WTC11 (cell line): ENCODE measurements around the gene ABLIM3. TPM values are rescaled to one million over a fixed set of nuclear protein-coding genes. Genes with fewer than 3 reads are reported as not detected.
A peak's percentile ranks its signal among the peaks of the same experiment; 100 is the strongest.

Experiments used
- ATAC-seq: fragments of 200-7000 bp; cut with Tn5 transposase; 2 replicates; pipeline ENCODE4 v1.10.0; 2021; ENCODE audit warnings: mild to moderate bottlenecking, moderate library complexity
- CTCF ChIA-PET: fragments of 300-600 bp; sonication (Branson Sonifier 250); formaldehyde crosslinking; loops from one replicate; lab custom pipeline; 2021; ENCODE audit warnings: antibody characterized with exemption; lab: Charles Lee
- POLR2A ChIA-PET: fragments of 350-600 bp; sonication (Branson Sonifier 250); formaldehyde crosslinking; loops from one replicate; lab custom pipeline; 2021; ENCODE audit warnings: antibody characterized with exemption; lab: Charles Lee
- DNase-seq: peaks from one replicate; pipeline ENCODE4 v3.0.0; 2021; ENCODE audit warnings: low spot score
- H3K27ac Mint-ChIP-seq: 2 replicates; pipeline ENCODE4 v1.8.0; 2021; ENCODE audit warnings: mixed read lengths
- H3K27me3 Mint-ChIP-seq: 2 replicates; pipeline ENCODE4 v1.8.0; 2021; ENCODE audit warnings: low read depth, mild to moderate bottlenecking, moderate library complexity, mixed read lengths
- H3K36me3 Mint-ChIP-seq: 2 replicates; pipeline ENCODE4 v1.8.0; 2021; ENCODE audit warnings: mixed read lengths
- H3K4me1 Mint-ChIP-seq: 2 replicates; pipeline ENCODE4 v1.8.0; 2022; ENCODE audit warnings: mixed read lengths
- H3K4me3 Mint-ChIP-seq: 2 replicates; pipeline ENCODE4 v1.8.0; 2021; ENCODE audit warnings: mild to moderate bottlenecking, moderate library complexity, mixed read lengths
- H3K9me3 Mint-ChIP-seq: 2 replicates; pipeline ENCODE4 v1.8.0; 2021; ENCODE audit warnings: mixed read lengths
- ELF4 ChIP-seq: sonication (generic); formaldehyde crosslinking; IDR thresholded peaks from 2 replicates; pipeline ENCODE4 v1.8.1; 2022; ENCODE audit warnings: low read depth, mild to moderate bottlenecking, moderate library complexity, missing genetic modification reagents
- EMX1 ChIP-seq: fragments of 250-450 bp; sonication (Bioruptor Pico); IDR thresholded peaks from 2 replicates; pipeline ENCODE4 v1.8.0; 2021; ENCODE audit warnings: mild to moderate bottlenecking
- ETV6 ChIP-seq: sonication (generic); formaldehyde crosslinking; IDR thresholded peaks from 2 replicates; pipeline ENCODE4 v1.8.1; 2022; ENCODE audit warnings: mild to moderate bottlenecking, missing genetic modification reagents
- FOXP1 ChIP-seq: sonication (generic); formaldehyde crosslinking; IDR thresholded peaks from 2 replicates; pipeline ENCODE4 v1.8.0; 2022; ENCODE audit warnings: missing genetic modification reagents, mild to moderate bottlenecking, moderate library complexity, borderline replicate concordance
- MYBL2 ChIP-seq: sonication (generic); formaldehyde crosslinking; IDR thresholded peaks from 2 replicates; pipeline ENCODE4 v1.8.1; 2023; ENCODE audit warnings: mild to moderate bottlenecking, moderate library complexity, missing genetic modification reagents
- NFATC4 ChIP-seq: fragments of 250-450 bp; sonication (Bioruptor Pico); IDR thresholded peaks from 2 replicates; pipeline ENCODE4 v1.9.0; 2021; ENCODE audit warnings: mild to moderate bottlenecking
- NFYB ChIP-seq: sonication (generic); formaldehyde crosslinking; conservative IDR thresholded peaks from 2 replicates; pipeline ENCODE4 v1.8.0; 2022; ENCODE audit warnings: low read depth, missing genetic modification reagents
- NR3C1 ChIP-seq: sonication (generic); formaldehyde crosslinking; conservative IDR thresholded peaks from 2 replicates; pipeline ENCODE4 v1.8.1; 2023; ENCODE audit warnings: low read depth, mild to moderate bottlenecking, missing genetic modification reagents
- PRRX2 ChIP-seq: fragments of 250-450 bp; sonication (Bioruptor Pico); IDR thresholded peaks from 2 replicates; pipeline ENCODE4 v1.8.0; 2021; ENCODE audit warnings: mild to moderate bottlenecking
- SMAD4 ChIP-seq: sonication (generic); formaldehyde crosslinking; IDR thresholded peaks from 2 replicates; pipeline ENCODE4 v1.8.0; 2022; ENCODE audit warnings: mild to moderate bottlenecking, missing genetic modification reagents
- TEAD1 ChIP-seq: sonication (generic); formaldehyde crosslinking; IDR thresholded peaks from 2 replicates; pipeline ENCODE4 v1.8.0; 2022; ENCODE audit warnings: mild to moderate bottlenecking, missing genetic modification reagents
- TEAD4 ChIP-seq: sonication (generic); formaldehyde crosslinking; IDR thresholded peaks from 2 replicates; pipeline ENCODE4 v1.8.0; 2022; ENCODE audit warnings: mild to moderate bottlenecking, missing genetic modification reagents
- ZNF121 ChIP-seq: sonication (generic); formaldehyde crosslinking; IDR thresholded peaks from 2 replicates; pipeline ENCODE4 v1.8.0; 2023; ENCODE audit warnings: missing genetic modification reagents
- ZNF263 ChIP-seq: sonication (generic); formaldehyde crosslinking; IDR thresholded peaks from 2 replicates; pipeline ENCODE4 v1.8.1; 2022; ENCODE audit warnings: low read depth, mild to moderate bottlenecking, moderate library complexity, missing genetic modification reagents
- ZNF317 ChIP-seq: sonication (generic); formaldehyde crosslinking; IDR thresholded peaks from 2 replicates; pipeline ENCODE4 v1.8.1; 2023; ENCODE audit warnings: low read depth, mild to moderate bottlenecking, moderate library complexity, missing genetic modification reagents, borderline replicate concordance
- ZNF396 ChIP-seq: fragments of 250-450 bp; sonication (Bioruptor Pico); IDR thresholded peaks from 2 replicates; pipeline ENCODE4 v1.8.0; 2021; ENCODE audit warnings: mild to moderate bottlenecking, moderate library complexity, borderline replicate concordance
- ZNF423 ChIP-seq: fragments of 250-450 bp; sonication (Bioruptor Pico); IDR thresholded peaks from 2 replicates; pipeline ENCODE4 v2.1.2; 2022; ENCODE audit warnings: mild to moderate bottlenecking, moderate library complexity
- total RNA-seq: library from RNA; stranded (reverse); gene quantifications from 3 replicates; pipeline ENCODE4 v1.2.3, GENCODE V29; 2021
- TF ChIP-seq, protein P1 (sequence below): sonication (generic); formaldehyde crosslinking; IDR thresholded peaks from 2 replicates; pipeline ENCODE4 v1.8.1; 2022; ENCODE audit warnings: low read depth, missing genetic modification reagents, borderline replicate concordance
- TF ChIP-seq, protein P2 (sequence below): sonication (generic); formaldehyde crosslinking; conservative IDR thresholded peaks from 2 replicates; pipeline ENCODE4 v1.8.1; 2023; ENCODE audit warnings: mild to moderate bottlenecking, low read depth, missing genetic modification reagents, moderate library complexity
- TF ChIP-seq, protein P3 (sequence below): sonication (generic); formaldehyde crosslinking; IDR thresholded peaks from 2 replicates; pipeline ENCODE4 v1.8.0; 2022; ENCODE audit warnings: mild to moderate bottlenecking, missing genetic modification reagents

ABLIM3 gene
- total RNA-seq, 1 experiment from 2014 or later: 0.33 TPM

DNA sequence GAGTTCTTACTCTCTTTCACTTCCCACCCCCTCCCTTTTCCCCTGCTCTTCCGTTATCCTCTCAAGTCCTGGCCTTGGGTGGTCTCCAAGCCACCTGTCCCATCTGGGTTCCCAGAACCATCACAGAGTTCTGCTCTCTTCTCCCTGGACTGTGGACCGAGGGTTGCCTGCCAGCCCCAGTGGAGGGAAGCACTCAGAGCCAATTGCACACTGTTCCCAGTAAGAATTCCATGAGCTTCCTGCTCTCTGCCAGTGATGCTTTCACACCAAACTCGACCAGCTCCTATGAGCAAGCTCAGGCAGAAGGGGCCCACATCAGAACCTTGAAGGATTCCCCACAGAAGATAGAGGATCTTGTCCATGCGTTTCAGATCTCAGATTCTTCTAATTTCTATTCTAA, 110.3 kb downstream of the ABLIM3 start:
- CTCF ChIA-PET: interaction anchor here (1.2 to 2.5 kb wide), 3 partner anchors 14 to 137 kb away, joined by 3 to 8 read pairs (median 4); partner anchors contain the start of gene ABLIM3
- TF ChIP-seq, protein P1, sequence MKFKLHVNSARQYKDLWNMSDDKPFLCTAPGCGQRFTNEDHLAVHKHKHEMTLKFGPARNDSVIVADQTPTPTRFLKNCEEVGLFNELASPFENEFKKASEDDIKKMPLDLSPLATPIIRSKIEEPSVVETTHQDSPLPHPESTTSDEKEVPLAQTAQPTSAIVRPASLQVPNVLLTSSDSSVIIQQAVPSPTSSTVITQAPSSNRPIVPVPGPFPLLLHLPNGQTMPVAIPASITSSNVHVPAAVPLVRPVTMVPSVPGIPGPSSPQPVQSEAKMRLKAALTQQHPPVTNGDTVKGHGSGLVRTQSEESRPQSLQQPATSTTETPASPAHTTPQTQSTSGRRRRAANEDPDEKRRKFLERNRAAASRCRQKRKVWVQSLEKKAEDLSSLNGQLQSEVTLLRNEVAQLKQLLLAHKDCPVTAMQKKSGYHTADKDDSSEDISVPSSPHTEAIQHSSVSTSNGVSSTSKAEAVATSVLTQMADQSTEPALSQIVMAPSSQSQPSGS (CRISPR knock-in tag): no peak
- TF ChIP-seq ZNF121 (CRISPR knock-in tag) (no peak), SMAD4 (no peak)
- 0 out of 2 replicates have a peak, but pooled peaks cover 2% of the 10 kb centered on the region for H3K36me3 Mint-ChIP-seq
- no peak overlapping the region for H3K27ac Mint-ChIP-seq
- H3K9me3 Mint-ChIP-seq: peaks cover 13% of the 10 kb centered on the region
- no peak overlapping the region for H3K4me3 Mint-ChIP-seq
- H3K4me1 Mint-ChIP-seq: no peaks in the 10 kb centered on the region
- DNase-seq (no peak), ATAC-seq (no peak)
- H3K27me3 Mint-ChIP-seq: peaks cover 5% of the 10 kb centered on the region
- POLR2A ChIA-PET: no interaction called here

DNA sequence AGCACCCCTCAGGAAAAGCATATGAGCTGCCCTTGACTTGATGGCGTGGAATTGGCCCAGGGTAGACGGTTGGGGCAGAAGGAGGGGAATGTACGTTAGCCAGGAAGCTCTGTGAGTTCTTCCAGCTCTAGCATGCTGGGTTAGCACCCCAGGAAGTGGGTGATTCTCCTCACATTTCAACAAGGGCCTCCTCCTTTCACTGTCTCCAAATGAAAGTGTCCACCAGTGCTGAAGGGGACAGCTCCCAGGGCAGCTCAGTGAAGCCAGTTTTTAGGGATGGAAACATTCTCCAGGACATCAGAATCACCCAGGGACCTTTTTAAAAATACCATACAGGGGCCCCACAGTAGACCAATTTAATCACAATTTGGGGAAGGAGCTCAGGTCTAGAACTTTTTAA, 113.2 kb downstream of the ABLIM3 start:
- no peaks in the 10 kb centered on the region for H3K4me1 Mint-ChIP-seq
- no peaks in the 10 kb centered on the region; the same call in 1 of the 2 replicates for H3K27me3 Mint-ChIP-seq
- no peak overlapping the region for H3K4me3 Mint-ChIP-seq
- H3K27ac Mint-ChIP-seq: no peak overlapping the region
- H3K9me3 Mint-ChIP-seq: no peaks in the 10 kb centered on the region
- DNase-seq (peak; percentile 32), ATAC-seq (peak; percentile 74)
- ChIA-PET CTCF (interaction anchor here (0.5 to 1.8 kb wide), 11 partner anchors 11 to 524 kb away, joined by 3 to 9 read pairs (median 4); partner anchors contain the start of gene ABLIM3), POLR2A (no interaction called here)
- TF ChIP-seq NFATC4 (CRISPR knock-in tag) (no peak), ZNF423 (0 out of 2 replicates have a peak, but pooled peaks have one; percentile 28)
- no peaks in the 10 kb centered on the region for H3K36me3 Mint-ChIP-seq

GRCh38 chr5:149256451-149256850, 115.2 kb downstream of the ABLIM3 start:
- Mint-ChIP-seq H3K9me3 (no peaks in the 10 kb centered on the region), H3K4me1 (no peaks in the 10 kb centered on the region), H3K27me3 (no peaks in the 10 kb centered on the region; the same call in 1 of the 2 replicates), H3K27ac (no peak overlapping the region), H3K4me3 (no peak overlapping the region), H3K36me3 (no peaks in the 10 kb centered on the region)
- ATAC-seq (no peak), DNase-seq (no peak)
- ChIA-PET POLR2A (no interaction called here), CTCF (interaction anchor here (1.6 kb wide), 1 partner anchor 19 kb away, joined by 7 read pairs; no protein-coding TSS in a partner anchor)
- TF ChIP-seq PRRX2 (CRISPR knock-in tag): no peak
- no peak for TF ChIP-seq ETV6 (CRISPR knock-in tag)
- TF ChIP-seq TEAD1 (CRISPR knock-in tag): no peak
- TF ChIP-seq ZNF263 (CRISPR knock-in tag): no peak

DNA sequence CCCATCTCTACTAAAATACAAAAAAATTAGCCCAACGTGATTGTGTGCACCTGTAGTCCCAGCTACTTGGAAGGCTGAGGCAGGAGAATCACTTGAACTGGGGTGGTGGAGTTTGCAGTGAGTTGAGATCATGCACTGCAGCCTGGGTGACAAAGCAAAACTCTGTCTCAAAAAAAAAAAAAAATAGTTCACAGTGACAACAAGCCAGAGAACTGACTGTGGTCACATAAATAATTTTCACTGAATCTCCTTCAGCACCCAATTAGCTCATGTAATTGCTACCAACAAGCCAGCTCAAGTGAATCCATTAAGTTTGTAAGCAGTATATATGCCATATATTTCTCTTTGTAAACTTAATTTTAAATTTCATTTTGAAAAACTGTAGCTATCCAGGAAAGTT, 115.8 kb downstream of the ABLIM3 start:
- ATAC-seq (no peak), DNase-seq (no peak)
- H3K27ac Mint-ChIP-seq: no peak overlapping the region
- H3K36me3 Mint-ChIP-seq: no peaks in the 10 kb centered on the region
- H3K9me3 Mint-ChIP-seq: no peaks in the 10 kb centered on the region
- TF ChIP-seq NFYB (CRISPR knock-in tag) (no peak), TEAD4 (CRISPR knock-in tag) (no peak), NR3C1 (CRISPR knock-in tag) (no peak)
- TF ChIP-seq, all 79 proteins: peak for 0
- ChIA-PET CTCF (interaction anchor here (1.6 kb wide), 1 partner anchor 19 kb away, joined by 7 read pairs; no protein-coding TSS in a partner anchor), POLR2A (no interaction called here)
- Mint-ChIP-seq H3K4me1 (no peaks in the 10 kb centered on the region), H3K27me3 (no peaks in the 10 kb centered on the region; the same call in none of the 2 replicates), H3K4me3 (no peak overlapping the region)

DNA sequence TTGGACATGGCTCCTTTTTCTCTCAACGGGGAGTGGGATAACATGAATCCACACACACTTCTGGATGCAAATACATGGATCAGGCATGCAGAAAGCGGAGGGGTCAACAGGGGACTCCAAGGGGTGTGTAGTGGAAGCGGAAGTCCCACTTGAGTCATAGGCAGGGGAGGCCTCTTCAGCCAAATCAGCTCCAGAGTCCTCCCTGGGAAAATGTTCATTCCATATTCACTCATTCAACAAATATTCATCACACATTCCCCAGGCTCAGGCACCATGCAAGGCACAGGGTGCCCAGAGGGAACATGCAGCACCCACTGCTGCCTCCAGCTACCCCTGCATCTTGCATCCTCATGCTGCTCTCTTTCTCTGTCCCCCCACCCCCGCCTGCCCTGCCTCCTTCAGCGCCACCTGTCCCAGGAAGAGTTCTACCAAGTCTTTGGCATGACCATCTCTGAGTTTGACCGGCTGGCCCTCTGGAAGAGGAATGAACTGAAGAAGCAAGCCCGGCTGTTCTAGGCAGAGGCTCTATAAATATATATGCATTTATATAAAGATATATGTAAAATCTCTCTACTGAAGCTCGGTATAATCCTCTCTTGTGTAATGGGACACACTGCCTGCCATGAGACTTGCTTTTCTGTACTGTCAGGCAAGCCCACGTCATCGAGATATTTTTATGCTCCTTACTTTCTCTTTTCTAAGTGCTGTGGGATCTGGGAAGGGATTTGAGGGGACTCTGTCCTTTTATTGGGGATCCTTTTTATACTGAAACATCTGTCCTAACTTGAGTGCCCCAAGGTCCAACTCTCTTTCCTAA, 116.8 kb downstream of the ABLIM3 start:
- H3K4me1 Mint-ChIP-seq: no peaks in the 10 kb centered on the region
- H3K27ac Mint-ChIP-seq: no peak overlapping the region
- no peaks in the 10 kb centered on the region; the same call in none of the 2 replicates for H3K27me3 Mint-ChIP-seq
- ATAC-seq (no peak), DNase-seq (no peak)
- ChIA-PET CTCF (interaction anchor here (1.1 to 1.6 kb wide), 2 partner anchors 20 to 133 kb away, joined by 4 to 7 read pairs; no protein-coding TSS in a partner anchor), POLR2A (no interaction called here)
- H3K9me3 Mint-ChIP-seq: no peaks in the 10 kb centered on the region
- no peak overlapping the region for H3K4me3 Mint-ChIP-seq
- no peaks in the 10 kb centered on the region for H3K36me3 Mint-ChIP-seq
- TF ChIP-seq ZNF317 (CRISPR knock-in tag) (no peak), ZNF396 (CRISPR knock-in tag) (no peak), FOXP1 (CRISPR knock-in tag) (no peak), ELF4 (CRISPR knock-in tag) (no peak), MYBL2 (CRISPR knock-in tag) (no peak), EMX1 (CRISPR knock-in tag) (no peak)
- TF ChIP-seq, protein P2, sequence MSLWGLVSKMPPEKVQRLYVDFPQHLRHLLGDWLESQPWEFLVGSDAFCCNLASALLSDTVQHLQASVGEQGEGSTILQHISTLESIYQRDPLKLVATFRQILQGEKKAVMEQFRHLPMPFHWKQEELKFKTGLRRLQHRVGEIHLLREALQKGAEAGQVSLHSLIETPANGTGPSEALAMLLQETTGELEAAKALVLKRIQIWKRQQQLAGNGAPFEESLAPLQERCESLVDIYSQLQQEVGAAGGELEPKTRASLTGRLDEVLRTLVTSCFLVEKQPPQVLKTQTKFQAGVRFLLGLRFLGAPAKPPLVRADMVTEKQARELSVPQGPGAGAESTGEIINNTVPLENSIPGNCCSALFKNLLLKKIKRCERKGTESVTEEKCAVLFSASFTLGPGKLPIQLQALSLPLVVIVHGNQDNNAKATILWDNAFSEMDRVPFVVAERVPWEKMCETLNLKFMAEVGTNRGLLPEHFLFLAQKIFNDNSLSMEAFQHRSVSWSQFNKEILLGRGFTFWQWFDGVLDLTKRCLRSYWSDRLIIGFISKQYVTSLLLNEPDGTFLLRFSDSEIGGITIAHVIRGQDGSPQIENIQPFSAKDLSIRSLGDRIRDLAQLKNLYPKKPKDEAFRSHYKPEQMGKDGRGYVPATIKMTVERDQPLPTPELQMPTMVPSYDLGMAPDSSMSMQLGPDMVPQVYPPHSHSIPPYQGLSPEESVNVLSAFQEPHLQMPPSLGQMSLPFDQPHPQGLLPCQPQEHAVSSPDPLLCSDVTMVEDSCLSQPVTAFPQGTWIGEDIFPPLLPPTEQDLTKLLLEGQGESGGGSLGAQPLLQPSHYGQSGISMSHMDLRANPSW (CRISPR knock-in tag): no peak
- TF ChIP-seq, protein P3, sequence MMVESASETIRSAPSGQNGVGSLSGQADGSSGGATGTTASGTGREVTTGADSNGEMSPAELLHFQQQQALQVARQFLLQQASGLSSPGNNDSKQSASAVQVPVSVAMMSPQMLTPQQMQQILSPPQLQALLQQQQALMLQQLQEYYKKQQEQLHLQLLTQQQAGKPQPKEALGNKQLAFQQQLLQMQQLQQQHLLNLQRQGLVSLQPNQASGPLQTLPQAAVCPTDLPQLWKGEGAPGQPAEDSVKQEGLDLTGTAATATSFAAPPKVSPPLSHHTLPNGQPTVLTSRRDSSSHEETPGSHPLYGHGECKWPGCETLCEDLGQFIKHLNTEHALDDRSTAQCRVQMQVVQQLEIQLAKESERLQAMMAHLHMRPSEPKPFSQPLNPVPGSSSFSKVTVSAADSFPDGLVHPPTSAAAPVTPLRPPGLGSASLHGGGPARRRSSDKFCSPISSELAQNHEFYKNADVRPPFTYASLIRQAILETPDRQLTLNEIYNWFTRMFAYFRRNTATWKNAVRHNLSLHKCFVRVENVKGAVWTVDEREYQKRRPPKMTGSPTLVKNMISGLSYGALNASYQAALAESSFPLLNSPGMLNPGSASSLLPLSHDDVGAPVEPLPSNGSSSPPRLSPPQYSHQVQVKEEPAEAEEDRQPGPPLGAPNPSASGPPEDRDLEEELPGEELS: no peak
